Left ventricle myocardium inferior (tissue), 1 donor: ENCODE data around the gene EPS8. TPM values are rescaled to one million over a fixed set of nuclear protein-coding genes. Genes with fewer than 3 reads are reported as not detected.

Experiments
- DNase-seq: peaks from one replicate; pipeline ENCODE4 v3.0.0-alpha.2; 2020
- H3K27ac ChIP-seq: fragments of 200-600 bp; replicated peaks from 2 replicates; pipeline ENCODE4 v1.8.0; 2021
- H3K27me3 ChIP-seq: fragments of 200-600 bp; 2 replicates; pipeline ENCODE4 v1.8.0; 2021; ENCODE audit warnings: low read depth
- H3K36me3 ChIP-seq: fragments of 200-600 bp; 2 replicates; pipeline ENCODE4 v1.8.0; 2021
- H3K4me1 ChIP-seq: fragments of 200-600 bp; 2 replicates; pipeline ENCODE4 v1.8.0; 2021
- H3K4me3 ChIP-seq: fragments of 200-600 bp; 2 replicates; pipeline ENCODE4 v1.8.0; 2021; ENCODE audit warnings: mild to moderate bottlenecking, moderate library complexity
- H3K9me3 ChIP-seq: fragments of 200-600 bp; replicated peaks from 2 replicates; pipeline ENCODE4 v1.8.0; 2021
- CTCF ChIP-seq: fragments of 200-600 bp; IDR thresholded peaks from 2 replicates; pipeline ENCODE4 v1.8.0; 2021; ENCODE audit warnings: antibody characterized with exemption, mild to moderate bottlenecking, borderline replicate concordance
- intact Hi-C: fragments of 100-400 bp; cut with micrococcal nuclease; formaldehyde crosslinking; loops from one replicate; pipeline ENCODE4 v1.11.0; 2022
- total RNA-seq: library from RNA; stranded (reverse); fragmentation: NEBNext Ultra II Directional; extraction: Animal tissue kit (Norgen Biotek cat#: 25700); gene quantifications from one replicate; pipeline ENCODE4 v1.2.1, GENCODE V29; 2021
- donor health status: DM: no; HTN: yes; CAD: no; lungs with severe emphysema.

Gene EPS8
- total RNA-seq, 1 donor from 2014 or later: 18.9 TPM

GRCh38 chr12:15602051-15602672 lies 187.0 kb downstream of the EPS8 start:
- peaks cover 34% of the 10 kb centered on the region for H3K4me1 ChIP-seq
- H3K27me3 ChIP-seq: no peaks in the 10 kb centered on the region
- no peak for DNase-seq
- intact Hi-C loops: no loop called here
- H3K27ac ChIP-seq: no peak overlapping the region
- no peak overlapping the region for H3K4me3 ChIP-seq
- no peak for TF ChIP-seq CTCF
- no peaks in the 10 kb centered on the region for H3K9me3 ChIP-seq
- H3K36me3 ChIP-seq: no peaks in the 10 kb centered on the region

- Histone ChIP-seq H3K27me3 (no peaks in the 10 kb centered on the region), H3K4me1 (peaks cover 43% of the 10 kb centered on the region), H3K36me3 (no peaks in the 10 kb centered on the region), H3K27ac (no peak overlapping the region), H3K9me3 (no peaks in the 10 kb centered on the region), H3K4me3 (no peak overlapping the region)
- DNase-seq: no peak
- intact Hi-C loops: no loop called here
- no peak for TF ChIP-seq CTCF
These were observed 187.9 kb downstream of the EPS8 start for GRCh38 chr12:15601210-15601800.

GRCh38 chr12:15600223-15600935 lies 188.8 kb downstream of the EPS8 start:
- Histone ChIP-seq H3K4me1 (peaks cover 45% of the 10 kb centered on the region), H3K9me3 (no peaks in the 10 kb centered on the region), H3K27me3 (no peaks in the 10 kb centered on the region), H3K27ac (peak overlapping the region; percentile 68), H3K36me3 (no peaks in the 10 kb centered on the region), H3K4me3 (no peak overlapping the region)
- intact Hi-C loops: no loop called here
- no peak for TF ChIP-seq CTCF
- DNase-seq: no peak

GRCh38 chr12:15599266-15600037 lies 189.7 kb downstream of the EPS8 start:
- no peak for DNase-seq
- intact Hi-C loops: no loop called here
- Histone ChIP-seq H3K27me3 (no peaks in the 10 kb centered on the region), H3K36me3 (no peaks in the 10 kb centered on the region), H3K4me1 (peaks cover 45% of the 10 kb centered on the region), H3K27ac (peak overlapping the region; percentile 68), H3K9me3 (no peaks in the 10 kb centered on the region), H3K4me3 (no peak overlapping the region)
- no peak for TF ChIP-seq CTCF

- peaks cover 45% of the 10 kb centered on the region for H3K4me1 ChIP-seq
- no peaks in the 10 kb centered on the region for H3K9me3 ChIP-seq
- H3K36me3 ChIP-seq: no peaks in the 10 kb centered on the region
- intact Hi-C loops: no loop called here
- H3K4me3 ChIP-seq: no peak overlapping the region
- no peak for DNase-seq
- H3K27me3 ChIP-seq: no peaks in the 10 kb centered on the region
- H3K27ac ChIP-seq: no peak overlapping the region
- no peak for TF ChIP-seq CTCF
These were observed 191.9 kb downstream of the EPS8 start for GRCh38 chr12:15597125-15597830.
